SK-N-SH (cell line): ENCODE measurements around the gene MAGI2.

Source experiments
- CHD2 ChIP-seq: fragments of 150-350 bp; IDR thresholded peaks from 2 replicates; pipeline ENCODE4 v1.6.1; 2018; ENCODE audit warnings: low read length; ENCODE audit not compliant: partially characterized antibody
- ELF1 ChIP-seq: IDR thresholded peaks from 2 replicates; pipeline ENCODE4 v1.4.0; 2012
- EP300 ChIP-seq, 2 experiments: IDR thresholded peaks; 2 replicates each; pipeline versions ENCODE4 v1.4.0 to v1.6.1; 2012; ENCODE audit warnings: borderline replicate concordance in 1 of 2, low read depth in 1 of 2, low read length in 1 of 2
- JUND ChIP-seq: IDR thresholded peaks from 2 replicates; pipeline ENCODE4 v1.4.0; 2012
- POLR2AphosphoS5 ChIP-seq: IDR thresholded peaks from 2 replicates; pipeline ENCODE4 v1.6.1; 2012; ENCODE audit warnings: low read depth, low read length
- RAD21 ChIP-seq: IDR thresholded peaks from 2 replicates; pipeline ENCODE4 v1.6.1; 2012; ENCODE audit warnings: mild to moderate bottlenecking, low read length
- TEAD4 ChIP-seq: IDR thresholded peaks from 2 replicates; pipeline ENCODE4 v1.4.0; 2012; ENCODE audit warnings: mild to moderate bottlenecking, borderline replicate concordance; ENCODE audit not compliant: insufficient read depth
- TF ChIP-seq, protein P1 (sequence below): fragments of 200-600 bp; sonication (generic); IDR thresholded peaks from 2 replicates; pipeline ENCODE4 v1.6.1; 2017; ENCODE audit warnings: antibody characterized with exemption, mild to moderate bottlenecking, moderate library complexity
- TF ChIP-seq, protein P2 (sequence below): IDR thresholded peaks from 2 replicates; pipeline ENCODE4 v1.4.0; 2012; ENCODE audit warnings: low read depth
- TF ChIP-seq, protein P3 (sequence below): IDR thresholded peaks from 2 replicates; pipeline ENCODE4 v1.4.0; 2012; ENCODE audit warnings: low read depth, borderline replicate concordance

DNA sequence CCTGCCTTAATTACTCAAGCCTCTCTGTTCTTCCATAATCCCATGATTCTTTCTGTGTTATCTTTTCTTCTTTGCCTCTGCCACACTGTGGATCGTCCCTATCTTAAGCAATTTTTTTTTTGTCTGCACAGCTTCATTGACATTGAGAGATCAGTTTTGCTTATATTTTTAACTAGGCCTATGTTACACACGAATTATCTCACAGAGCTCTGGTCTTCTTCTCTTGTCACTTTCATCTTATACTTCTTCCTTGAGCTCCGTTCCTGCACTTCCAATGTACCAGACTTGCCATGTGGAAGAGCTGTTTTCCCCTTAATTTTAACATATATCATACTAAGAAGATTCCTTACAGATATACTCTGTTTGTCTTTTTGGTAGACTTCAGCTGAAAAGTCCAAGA lies 106.1 kb downstream of the MAGI2 start:
- no peak for TF ChIP-seq POLR2AphosphoS5
- no peak for TF ChIP-seq ELF1
- TF ChIP-seq TEAD4, result no peak
- TF ChIP-seq JUND, result no peak
- TF ChIP-seq, protein P1, sequence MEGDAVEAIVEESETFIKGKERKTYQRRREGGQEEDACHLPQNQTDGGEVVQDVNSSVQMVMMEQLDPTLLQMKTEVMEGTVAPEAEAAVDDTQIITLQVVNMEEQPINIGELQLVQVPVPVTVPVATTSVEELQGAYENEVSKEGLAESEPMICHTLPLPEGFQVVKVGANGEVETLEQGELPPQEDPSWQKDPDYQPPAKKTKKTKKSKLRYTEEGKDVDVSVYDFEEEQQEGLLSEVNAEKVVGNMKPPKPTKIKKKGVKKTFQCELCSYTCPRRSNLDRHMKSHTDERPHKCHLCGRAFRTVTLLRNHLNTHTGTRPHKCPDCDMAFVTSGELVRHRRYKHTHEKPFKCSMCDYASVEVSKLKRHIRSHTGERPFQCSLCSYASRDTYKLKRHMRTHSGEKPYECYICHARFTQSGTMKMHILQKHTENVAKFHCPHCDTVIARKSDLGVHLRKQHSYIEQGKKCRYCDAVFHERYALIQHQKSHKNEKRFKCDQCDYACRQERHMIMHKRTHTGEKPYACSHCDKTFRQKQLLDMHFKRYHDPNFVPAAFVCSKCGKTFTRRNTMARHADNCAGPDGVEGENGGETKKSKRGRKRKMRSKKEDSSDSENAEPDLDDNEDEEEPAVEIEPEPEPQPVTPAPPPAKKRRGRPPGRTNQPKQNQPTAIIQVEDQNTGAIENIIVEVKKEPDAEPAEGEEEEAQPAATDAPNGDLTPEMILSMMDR, result no peak
- TF ChIP-seq RAD21, result no peak
- no peak for TF ChIP-seq CHD2
- TF ChIP-seq, protein P2, sequence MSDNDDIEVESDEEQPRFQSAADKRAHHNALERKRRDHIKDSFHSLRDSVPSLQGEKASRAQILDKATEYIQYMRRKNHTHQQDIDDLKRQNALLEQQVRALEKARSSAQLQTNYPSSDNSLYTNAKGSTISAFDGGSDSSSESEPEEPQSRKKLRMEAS, result no peak
- TF ChIP-seq EP300 (IDR thresholded peaks at IDR 0.05; ENCODE audit: borderline replicate concordance in 1 of 2, low read depth in 1 of 2, low read length in 1 of 2), result no peak
- TF ChIP-seq, protein P3, sequence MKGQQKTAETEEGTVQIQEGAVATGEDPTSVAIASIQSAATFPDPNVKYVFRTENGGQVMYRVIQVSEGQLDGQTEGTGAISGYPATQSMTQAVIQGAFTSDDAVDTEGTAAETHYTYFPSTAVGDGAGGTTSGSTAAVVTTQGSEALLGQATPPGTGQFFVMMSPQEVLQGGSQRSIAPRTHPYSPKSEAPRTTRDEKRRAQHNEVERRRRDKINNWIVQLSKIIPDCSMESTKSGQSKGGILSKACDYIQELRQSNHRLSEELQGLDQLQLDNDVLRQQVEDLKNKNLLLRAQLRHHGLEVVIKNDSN, result no peak
